OCI-LY7 (cell line): ENCODE data around the gene EXOC6B. TPM values are rescaled to one million over a fixed set of nuclear protein-coding genes. Genes with fewer than 3 reads are reported as not detected.

Experiments used
- BruUV-seq: library from RNA; stranded (reverse); fragments of 400-500 nt; replicated peaks from 2 replicates; lab custom pipeline; 2021; lab: Mats Ljungman, UMichigan
- CTCF ChIA-PET: fragments of 300-600 bp; sonication (Branson Sonifier 250); formaldehyde crosslinking; loops from one replicate; lab custom pipeline; 2022; ENCODE audit warnings: antibody characterized with exemption; ENCODE audit not compliant: unreplicated experiment; lab: Charles Lee
- POLR2A ChIA-PET: fragments of 300-600 bp; sonication (Branson Sonifier 250); formaldehyde crosslinking; loops from one replicate; lab custom pipeline; 2022; ENCODE audit warnings: antibody characterized with exemption; lab: Charles Lee
- DNase-seq: peaks from one replicate; pipeline ENCODE4 v3.0.0-alpha.2; 2015; ENCODE audit warnings: low spot score
- H2AFZ ChIP-seq: fragments of 200-600 bp; sonication (generic), shearing (Covaris generic); 2 replicates; pipeline ENCODE4 v1.6.1; 2014; ENCODE audit warnings: mild to moderate bottlenecking, antibody characterized with exemption, low read length, moderate library complexity
- H3K27ac ChIP-seq: fragments of 200-600 bp; sonication (generic); 2 replicates; pipeline ENCODE4 v1.5.1; 2014; ENCODE audit warnings: mixed run types, low read depth, mild to moderate bottlenecking, moderate library complexity, low read length, inconsistent platforms; ENCODE audit not compliant: poor library complexity, severe bottlenecking
- H3K36me3 ChIP-seq: fragments of 200-600 bp; sonication (generic); 2 replicates; pipeline ENCODE4 v1.6.1; 2014; ENCODE audit warnings: mild to moderate bottlenecking, antibody characterized with exemption, low read length, moderate library complexity, mixed read lengths; ENCODE audit not compliant: insufficient read depth
- H3K4me1 ChIP-seq: fragments of 200-600 bp; sonication (generic); 2 replicates; pipeline ENCODE4 v1.5.1; 2014; ENCODE audit warnings: mild to moderate bottlenecking, low read length; ENCODE audit not compliant: insufficient read depth, poor library complexity, severe bottlenecking
- H3K4me2 ChIP-seq: fragments of 200-600 bp; sonication (generic); 2 replicates; pipeline ENCODE4 v1.6.1; 2014; ENCODE audit warnings: mild to moderate bottlenecking, low read length
- H3K4me3 ChIP-seq: fragments of 200-600 bp; sonication (generic); 2 replicates; pipeline ENCODE4 v1.5.1; 2014; ENCODE audit warnings: mild to moderate bottlenecking, low read depth, low read length; ENCODE audit not compliant: poor library complexity, severe bottlenecking
- H3K79me2 ChIP-seq: fragments of 200-600 bp; sonication (generic); 2 replicates; pipeline ENCODE4 v1.6.1; 2016; ENCODE audit warnings: low read depth, mild to moderate bottlenecking, low read length, moderate library complexity, mixed read lengths; ENCODE audit not compliant: insufficient read depth
- H3K9me2 ChIP-seq: fragments of 200-600 bp; sonication (generic); 2 replicates; pipeline ENCODE4 v1.6.1; 2016; ENCODE audit warnings: mild to moderate bottlenecking, low read length, mixed read lengths; ENCODE audit not compliant: insufficient read depth
- H3K9me3 ChIP-seq: fragments of 200-600 bp; sonication (generic); 2 replicates; pipeline ENCODE4 v1.6.1; 2014; ENCODE audit warnings: mild to moderate bottlenecking, mixed run types, low read length, mixed read lengths
- H4K20me1 ChIP-seq: fragments of 200-600 bp; sonication (generic); 2 replicates; pipeline ENCODE4 v1.6.1; 2014; ENCODE audit warnings: mild to moderate bottlenecking, antibody characterized with exemption, low read length, moderate library complexity, mixed read lengths; ENCODE audit not compliant: insufficient read depth
- CTCF ChIP-seq: fragments of 200-600 bp; sonication (generic); conservative IDR thresholded peaks from 2 replicates; pipeline ENCODE4 v1.5.1; 2014; ENCODE audit warnings: mild to moderate bottlenecking, antibody characterized with exemption, low read length, moderate library complexity, mixed read lengths
- EZH2phosphoT487 ChIP-seq: fragments of 200-600 bp; sonication (generic); IDR thresholded peaks from 2 replicates; pipeline ENCODE4 v1.6.1; 2018; ENCODE audit warnings: low read depth, borderline replicate concordance, mild to moderate bottlenecking, mixed run types, antibody characterized with exemption, low read length, moderate library complexity, mixed read lengths
- intact Hi-C: fragments of 100-400 bp; cut with micrococcal nuclease; formaldehyde crosslinking; loops from one replicate; pipeline ENCODE4 v1.10.0; 2022; ENCODE audit not compliant: unreplicated experiment
- total RNA-seq, 2 experiments: library from RNA; depleted of rRNA in 1 of 2; stranded (reverse); fragments of >200 nt in 1 of 2; shearing (Covaris generic) in 1 of 2; gene quantifications; 2 replicates each; pipeline ENCODE4 v1.2.3, GENCODE V29; 2014 to 2022

EXOC6B gene
- total RNA-seq, 2 experiments from 2014 or later = 5.1 TPM; not detected in 1

- H2AFZ ChIP-seq = no peak overlapping the region
- no peaks in the 10 kb centered on the region for H3K4me1 ChIP-seq
- H3K4me2 ChIP-seq = no peak overlapping the region
- intact Hi-C loops = no loop called here
- H3K79me2 ChIP-seq = no peaks in the 10 kb centered on the region
- H3K9me2 ChIP-seq = no peaks in the 10 kb centered on the region
- no TSS peak for BruUV-seq
- ChIA-PET CTCF (no interaction called here), POLR2A (no interaction called here)
- DNase-seq = no peak
- no peaks in the 10 kb centered on the region for H3K36me3 ChIP-seq
- no peak overlapping the region for H3K27ac ChIP-seq
- H4K20me1 ChIP-seq = no peaks in the 10 kb centered on the region
- TF ChIP-seq EZH2phosphoT487 (no peak), CTCF (no peak)
- no peaks in the 10 kb centered on the region for H3K9me3 ChIP-seq
- no peak overlapping the region for H3K4me3 ChIP-seq
These were observed 660.0 kb downstream of the EXOC6B start for GRCh38 chr2:72165792-72166191.

- BruUV-seq = no TSS peak
- peaks cover 6% of the 10 kb centered on the region for H3K4me1 ChIP-seq
These were observed 663.3 kb downstream of the EXOC6B start for GRCh38 chr2:72162574-72162973.

More at GRCh38 chr2:72162574-72162973, 663.3 kb downstream of the EXOC6B start:
- POLR2A ChIA-PET = no interaction called here
- CTCF ChIA-PET = no interaction called here
- H3K4me3 ChIP-seq = no peak overlapping the region
- no peak overlapping the region for H3K4me2 ChIP-seq
- no peaks in the 10 kb centered on the region for H3K36me3 ChIP-seq
- TF ChIP-seq CTCF (no peak), EZH2phosphoT487 (no peak)
- no peaks in the 10 kb centered on the region for H3K9me2 ChIP-seq
- no peaks in the 10 kb centered on the region for H3K9me3 ChIP-seq
- no peaks in the 10 kb centered on the region for H4K20me1 ChIP-seq
- H3K27ac ChIP-seq = no peak overlapping the region
- DNase-seq = no peak
- intact Hi-C loops = no loop called here
- H2AFZ ChIP-seq = no peak overlapping the region
- H3K79me2 ChIP-seq = no peaks in the 10 kb centered on the region
